Epithelial cell of proximal tubule (primary cell): ENCODE data around the gene PCED1B. TPM values are rescaled to one million over a fixed set of nuclear protein-coding genes. Genes with fewer than 3 reads are reported as not detected.
"Not testable (repeated sequence)": the region's sequence is repeated elsewhere in the genome, so short reads cannot be mapped to it uniquely, and the experiment has no call there.

ENCODE experiments used
- DNase-seq: peaks from one replicate; pipeline ENCODE4 v3.0.0-alpha.2; 2011; ENCODE audit warnings: low read depth
- H3K4me3 ChIP-seq: 2 replicates; pipeline ENCODE4 v1.5.1; 2011; ENCODE audit warnings: low read depth, mild to moderate bottlenecking, low read length
- CTCF ChIP-seq: conservative IDR thresholded peaks from 2 replicates; pipeline ENCODE4 v1.5.1; 2012; ENCODE audit warnings: low read depth, mild to moderate bottlenecking, low read length
- total RNA-seq: library from RNA; depleted of rRNA; stranded (reverse); fragments of >200 nt; gene quantifications from 2 replicates; pipeline ENCODE4 v1.2.3, GENCODE V29; 2015

PCED1B gene
- total RNA-seq, 1 donor from 2014 or later: 9.0 TPM

DNA sequence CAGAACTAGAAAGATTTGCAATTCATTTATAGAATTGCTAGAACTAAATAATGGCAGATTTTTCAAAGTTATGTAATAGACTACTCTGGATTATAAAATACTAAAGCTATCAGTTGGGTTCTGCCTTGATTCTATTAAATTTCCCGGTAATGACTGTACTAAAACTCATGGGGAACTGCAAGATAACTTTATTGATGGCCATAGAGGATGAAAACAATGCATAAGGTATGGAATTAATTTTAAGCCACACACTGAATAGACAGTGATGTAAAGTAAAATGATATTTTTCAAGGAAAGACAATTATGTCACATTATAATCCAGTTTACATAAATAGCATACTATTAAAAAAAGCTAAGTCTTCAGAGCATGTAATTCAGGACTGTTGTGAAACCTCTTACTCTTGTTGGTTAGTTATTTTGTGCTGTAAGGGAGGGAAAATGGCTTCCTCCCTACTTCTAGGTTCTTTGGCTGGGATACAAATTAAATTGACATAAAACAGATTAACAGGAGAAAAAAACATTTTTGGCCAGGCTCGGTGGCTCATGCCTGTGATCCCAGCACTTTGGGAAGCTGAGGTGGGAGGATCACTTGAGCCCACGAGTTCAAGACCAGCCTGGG is 134.7 kb downstream of the PCED1B start:
- no peak for DNase-seq
- no peak for TF ChIP-seq CTCF
- H3K4me3 ChIP-seq: no peak overlapping the region

- no peak for TF ChIP-seq CTCF
- no peak overlapping the region for H3K4me3 ChIP-seq
- no peak for DNase-seq
These were observed 135.3 kb downstream of the PCED1B start for GRCh38 chr12:47214771-47215170.

GRCh38 chr12:47216150-47216677 is 136.8 kb downstream of the PCED1B start:
- no peak overlapping the region for H3K4me3 ChIP-seq
- no peak for DNase-seq
- no peak for TF ChIP-seq CTCF

GRCh38 chr12:47217595-47217869 is 138.1 kb downstream of the PCED1B start:
- not testable (repeated sequence) for H3K4me3 ChIP-seq

DNA sequence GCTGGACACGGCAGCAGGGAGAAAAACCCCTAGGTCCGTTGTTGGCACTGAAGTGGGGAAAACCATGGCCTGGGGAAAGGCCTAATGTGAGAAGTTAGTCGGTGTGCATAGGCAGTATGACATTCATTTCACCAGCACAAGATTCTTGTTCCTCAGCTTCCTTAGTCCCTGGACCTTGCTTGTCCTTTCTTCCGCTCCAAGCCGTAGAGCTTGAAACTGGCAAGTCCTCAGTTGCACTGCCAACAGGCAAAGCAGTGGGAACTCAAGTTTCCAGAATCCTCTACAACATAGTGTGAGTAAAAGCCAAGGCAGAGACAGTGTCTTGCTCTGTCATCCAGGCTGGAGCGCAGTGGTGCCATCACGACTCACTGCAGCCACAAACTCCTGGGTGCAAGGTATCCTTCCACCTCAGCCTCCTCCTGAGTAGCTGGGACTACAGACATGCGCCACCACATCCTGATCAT is 138.8 kb downstream of the PCED1B start:
- DNase-seq: no peak
- TF ChIP-seq CTCF: no peak
- H3K4me3 ChIP-seq: no peak overlapping the region

More at GRCh38 chr12:47217595-47217869, 138.1 kb downstream of the PCED1B start:
- DNase-seq: not testable (repeated sequence)

DNA sequence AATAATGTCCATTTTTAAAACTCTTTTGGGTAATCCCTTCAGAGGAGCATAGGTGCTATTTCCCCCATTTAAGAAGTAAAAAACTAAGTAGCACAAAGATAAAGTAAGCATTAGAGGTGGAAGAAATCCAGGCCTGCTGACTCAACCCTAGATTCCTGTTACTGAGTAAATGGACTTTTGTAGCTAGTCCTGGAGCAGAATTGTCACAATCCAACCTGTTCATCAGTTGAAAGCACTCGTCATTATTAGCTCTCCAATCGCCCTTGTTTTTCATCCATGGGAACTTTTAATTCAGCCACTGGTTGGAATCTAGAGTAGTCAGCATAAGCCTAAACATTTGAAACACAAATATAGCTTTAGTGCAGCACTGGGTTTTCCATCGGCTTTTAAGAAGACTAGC is 139.8 kb downstream of the PCED1B start:
- H3K4me3 ChIP-seq: no peak overlapping the region
- TF ChIP-seq CTCF: no peak
- no peak for DNase-seq

GRCh38 chr12:47221256-47222023 is 142.0 kb downstream of the PCED1B start:
- H3K4me3 ChIP-seq: no peak overlapping the region
- no peak for DNase-seq
- no peak for TF ChIP-seq CTCF
